NCI-H146 treated with DMSO at 0.1 percent for 48 hours (cell line): Measurements from ENCODE around the gene RAI14.

Experiments
- DNase-seq: peaks from one replicate; lab custom pipeline; 2025; ENCODE audit not compliant: unreplicated experiment; lab: John Stamatoyannopoulos, UW

The RAI14 gene

GRCh38 chr5:34844999-34845398 lies 188.9 kb downstream of the RAI14 start:
- no peak for DNase-seq

GRCh38 chr5:34847056-34847455 lies 190.9 kb downstream of the RAI14 start:
- no peak for DNase-seq

GRCh38 chr5:34847552-34847951 lies 191.4 kb downstream of the RAI14 start:
- no peak for DNase-seq

GRCh38 chr5:34848230-34848629 lies 192.1 kb downstream of the RAI14 start:
- no peak for DNase-seq

- no peak for DNase-seq
Observed at GRCh38 chr5:34849253-34849652, 193.1 kb downstream of the RAI14 start.

- DNase-seq: peak; percentile 48
Observed at GRCh38 chr5:34854459-34855174, 198.5 kb downstream of the RAI14 start.

- no peak for DNase-seq
Observed at GRCh38 chr5:34857161-34857560, 201.0 kb downstream of the RAI14 start.

- DNase-seq: no peak
Observed at GRCh38 chr5:34857894-34858293, 201.8 kb downstream of the RAI14 start.

GRCh38 chr5:34858790-34859189 lies 202.7 kb downstream of the RAI14 start:
- no peak for DNase-seq

GRCh38 chr5:34859253-34859652 lies 203.1 kb downstream of the RAI14 start:
- DNase-seq: no peak

GRCh38 chr5:34863946-34864345 lies 207.8 kb downstream of the RAI14 start:
- no peak for DNase-seq

DNA sequence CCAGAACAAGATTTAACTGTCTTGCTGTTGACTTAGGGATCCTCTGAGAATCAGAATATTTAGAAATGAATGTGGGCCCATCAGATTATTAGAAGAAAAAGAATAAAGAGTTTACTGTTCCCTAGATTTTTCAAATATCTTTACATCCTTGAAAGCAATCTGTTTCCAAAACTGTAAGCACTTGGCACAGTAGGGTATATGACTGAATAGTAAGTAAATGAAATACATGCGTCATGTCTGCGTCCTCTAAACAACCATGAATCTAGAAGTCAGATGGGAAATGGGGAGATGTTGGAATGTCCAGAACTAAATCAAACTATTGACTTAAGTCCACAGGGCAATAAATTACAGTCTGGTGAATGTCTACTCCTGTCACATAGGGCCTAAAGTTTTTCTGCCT lies 209.0 kb downstream of the RAI14 start:
- no peak for DNase-seq

GRCh38 chr5:34866989-34867471 lies 210.9 kb downstream of the RAI14 start:
- no peak for DNase-seq

DNA sequence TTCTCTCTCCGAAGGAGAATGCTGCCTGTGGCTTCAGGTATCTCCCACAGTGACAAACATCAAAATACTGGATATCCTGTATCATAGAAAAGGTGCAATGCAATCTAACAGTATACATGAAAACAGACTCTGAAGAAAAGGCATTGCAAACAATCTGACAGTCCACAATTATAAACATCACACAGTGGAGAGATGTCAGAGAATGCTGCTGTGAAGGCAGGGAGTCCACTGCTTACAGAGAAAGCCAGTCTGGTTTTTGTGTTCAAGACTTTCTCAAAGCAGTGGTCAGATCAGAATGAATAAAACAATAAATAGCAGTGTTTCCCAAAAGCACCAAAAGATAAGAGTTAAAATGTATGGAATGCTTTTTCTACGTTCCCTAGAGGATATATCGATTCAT lies 211.5 kb downstream of the RAI14 start:
- no peak for DNase-seq

GRCh38 chr5:34868791-34869190 lies 212.7 kb downstream of the RAI14 start:
- DNase-seq: no peak

GRCh38 chr5:34869256-34869655 lies 213.1 kb downstream of the RAI14 start:
- no peak for DNase-seq

DNA sequence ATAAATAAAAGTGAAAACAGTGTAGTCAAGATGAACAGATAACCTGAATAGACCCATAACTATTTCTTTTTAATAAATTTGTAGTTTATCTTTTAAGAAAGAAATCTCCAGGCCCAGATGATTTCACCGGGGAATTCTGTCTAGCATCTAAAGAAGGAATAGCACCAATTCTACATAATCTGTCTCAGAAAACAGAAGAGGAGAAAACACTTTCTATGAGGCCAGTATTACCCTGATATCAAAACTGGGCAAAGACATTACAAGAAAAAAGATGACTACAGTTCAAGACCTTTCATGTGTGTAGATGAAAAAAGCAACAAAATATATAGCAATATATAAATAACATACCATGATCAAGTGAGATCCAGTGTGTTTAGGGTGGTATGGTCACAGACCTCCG lies 214.3 kb downstream of the RAI14 start:
- DNase-seq: no peak

- no peak for DNase-seq
Observed at GRCh38 chr5:34876275-34876674, 220.1 kb downstream of the RAI14 start.

GRCh38 chr5:34881246-34881645 lies 225.1 kb downstream of the RAI14 start:
- no peak for DNase-seq
